ENCODE measurements around the gene DLG2.
"Not testable (repeated sequence)": the region's sequence is repeated elsewhere in the genome, so short reads cannot be mapped to it uniquely, and the experiment has no call there.

The DLG2 gene

GRCh38 chr11:85643191-85643614, 16.1 kb upstream of the DLG2 start:
- DNase-seq (ENCODE audit: low read depth in 2 of 2): no peak

GRCh38 chr11:85634747-85635146, 7.6 kb upstream of the DLG2 start:
- no peak for DNase-seq (ENCODE audit: low read depth in 2 of 2)

DNA sequence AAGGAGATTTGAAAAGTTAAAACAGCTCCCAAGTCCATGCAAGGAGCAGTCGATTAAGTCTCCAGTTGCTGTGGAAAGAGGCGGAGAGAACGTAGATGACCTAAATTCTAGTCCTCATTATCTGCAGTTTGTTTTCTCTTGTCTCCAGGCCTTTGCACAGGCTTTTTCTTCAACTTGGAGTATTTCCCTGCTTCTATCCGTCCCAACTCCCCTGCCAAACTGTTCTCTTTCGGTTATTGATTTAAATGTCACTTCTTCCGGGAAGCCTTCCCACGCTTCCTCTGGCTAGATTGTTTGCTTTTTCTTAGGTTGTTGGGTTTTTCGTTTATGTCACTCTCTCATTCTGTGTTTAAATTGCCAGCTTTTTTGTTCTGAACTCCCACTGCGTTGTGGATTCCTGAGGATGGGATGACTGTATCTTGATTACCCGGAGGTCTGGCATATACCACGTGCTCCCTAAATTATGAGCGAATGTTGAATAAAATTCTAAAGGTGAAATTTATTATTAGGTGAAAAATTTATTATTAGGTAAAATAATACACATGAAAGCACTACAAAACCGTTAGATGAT, 1.7 kb upstream of the DLG2 start:
- no peak for DNase-seq (ENCODE audit: low read depth in 2 of 2)

DNA sequence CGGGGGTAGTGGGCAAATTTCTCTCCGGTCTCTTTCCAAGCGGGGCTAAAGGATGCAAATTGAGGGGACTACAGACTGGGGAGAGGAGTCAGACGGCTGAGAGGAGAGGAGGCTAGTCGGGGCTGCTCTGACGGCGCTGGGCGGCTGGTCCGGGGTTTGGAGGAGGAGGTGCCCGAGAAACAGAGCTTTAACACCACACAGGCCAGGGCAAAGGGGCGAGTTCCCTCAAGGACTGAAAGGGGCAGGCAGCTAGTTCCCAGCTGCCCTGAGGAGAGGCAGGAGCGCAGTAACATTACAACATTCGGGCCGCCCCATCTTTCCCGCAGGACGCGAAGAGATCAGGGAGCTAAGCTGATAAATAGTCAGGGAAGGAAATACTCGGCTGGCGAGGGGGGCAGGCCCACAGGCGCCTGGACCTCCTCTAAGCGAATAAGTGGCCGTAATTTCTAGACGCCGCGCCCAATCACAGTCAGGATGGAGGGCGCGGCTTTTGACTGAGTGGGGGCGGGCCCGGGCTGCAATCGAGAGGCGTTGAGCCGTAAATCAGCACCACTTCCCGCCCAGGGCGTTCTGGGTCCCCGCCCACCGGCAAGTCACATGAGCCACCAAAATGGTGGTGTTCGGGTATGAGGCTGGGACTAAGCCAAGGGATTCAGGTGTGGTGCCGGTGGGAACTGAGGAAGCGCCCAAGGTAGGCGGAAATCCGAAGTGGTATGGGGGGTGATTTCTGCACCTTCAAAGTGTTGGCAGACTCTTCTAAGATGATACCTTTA, 1.0 kb upstream of the DLG2 start, which contains the start of gene TMEM126B:
Gene TMEM126B, plus strand, starts transcription at position 596 of the 773 bp plus-strand sequence. Its CDS starts 15 bp downstream, at position 611.
- peak; percentile 92 to 97 for DNase-seq (ENCODE audit: low read depth in 2 of 2)

- no peak for DNase-seq (ENCODE audit: low read depth in 2 of 2)
Observed at GRCh38 chr11:85626496-85626895, 648 bp downstream of the DLG2 start.

GRCh38 chr11:85620256-85620655, 6.9 kb downstream of the DLG2 start:
- no peak for DNase-seq (ENCODE audit: low read depth in 2 of 2)

GRCh38 chr11:85619499-85619898, 7.6 kb downstream of the DLG2 start:
- no peak for DNase-seq (ENCODE audit: low read depth in 2 of 2)

DNA sequence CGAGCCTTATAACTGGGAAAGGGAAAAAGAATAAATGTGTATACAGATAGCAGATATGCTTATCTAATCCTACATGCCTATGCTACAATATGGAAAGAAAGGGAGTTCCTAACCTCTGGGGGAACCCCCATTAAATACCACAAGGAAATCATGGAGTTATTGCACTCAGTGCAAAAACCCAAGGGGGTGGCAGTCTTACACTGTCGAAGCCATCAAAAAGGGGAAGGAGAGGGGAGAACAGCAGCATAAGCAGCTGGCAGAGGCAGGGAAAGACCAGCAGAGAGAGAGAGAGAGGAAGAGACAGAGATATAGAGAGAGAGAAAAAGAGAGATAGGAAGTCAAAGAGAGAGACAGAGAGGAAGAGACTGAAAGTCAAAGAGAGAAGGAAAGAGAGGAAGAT, 15.5 kb downstream of the DLG2 start:
- DNase-seq (ENCODE audit: low read depth in 2 of 2): not testable (repeated sequence)

DNA sequence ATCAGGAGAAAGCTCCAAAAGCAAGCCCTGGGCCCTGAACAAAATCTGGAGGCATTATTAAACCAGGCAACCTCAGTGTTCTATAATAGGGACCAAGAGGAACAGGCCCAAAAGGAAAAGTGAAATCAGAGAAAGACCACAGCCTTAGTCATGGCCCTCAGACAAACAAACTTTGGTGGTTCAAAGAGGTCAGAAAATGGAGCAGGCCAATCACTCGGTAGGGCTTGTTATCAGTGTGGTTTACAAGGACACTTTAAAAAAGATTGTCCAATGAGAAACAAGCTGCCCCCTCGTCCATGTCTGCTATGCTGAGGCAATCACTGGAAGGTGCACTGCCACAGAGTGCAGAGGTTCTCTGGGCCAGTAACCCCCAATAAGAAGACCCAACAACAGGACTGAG, 17.9 kb downstream of the DLG2 start:
- not testable (repeated sequence) for DNase-seq (ENCODE audit: low read depth in 2 of 2)

- DNase-seq (ENCODE audit: low read depth in 2 of 2): not testable (repeated sequence)
Observed at GRCh38 chr11:85608621-85609020, 18.5 kb downstream of the DLG2 start.

GRCh38 chr11:85606237-85606636, 20.9 kb downstream of the DLG2 start:
- DNase-seq (ENCODE audit: low read depth in 2 of 2): not testable (repeated sequence)

GRCh38 chr11:85603220-85603619, 23.9 kb downstream of the DLG2 start:
- DNase-seq (ENCODE audit: low read depth in 2 of 2): no peak

- no peak for DNase-seq (ENCODE audit: low read depth in 2 of 2)
Observed at GRCh38 chr11:85602526-85603213, 24.5 kb downstream of the DLG2 start.

DNA sequence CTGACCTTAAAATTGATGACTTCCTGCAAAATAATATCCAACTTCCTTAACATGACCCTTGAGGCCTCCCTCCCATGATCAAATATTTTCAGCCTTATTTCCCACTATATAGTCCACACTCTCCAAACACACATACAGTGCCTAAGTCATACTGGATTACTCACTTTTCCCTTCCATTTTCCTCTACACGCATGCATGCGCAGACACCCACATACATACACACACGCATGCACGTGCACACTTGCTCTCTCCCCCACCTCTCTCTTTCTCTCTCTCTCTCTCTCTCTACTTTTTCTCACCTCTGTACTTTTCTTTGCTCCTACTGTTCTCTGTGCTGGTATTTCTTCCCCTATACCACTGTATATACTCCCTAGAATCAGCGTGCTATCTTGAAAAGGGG, 28.1 kb downstream of the DLG2 start:
- DNase-seq (ENCODE audit: low read depth in 2 of 2): no peak

DNA sequence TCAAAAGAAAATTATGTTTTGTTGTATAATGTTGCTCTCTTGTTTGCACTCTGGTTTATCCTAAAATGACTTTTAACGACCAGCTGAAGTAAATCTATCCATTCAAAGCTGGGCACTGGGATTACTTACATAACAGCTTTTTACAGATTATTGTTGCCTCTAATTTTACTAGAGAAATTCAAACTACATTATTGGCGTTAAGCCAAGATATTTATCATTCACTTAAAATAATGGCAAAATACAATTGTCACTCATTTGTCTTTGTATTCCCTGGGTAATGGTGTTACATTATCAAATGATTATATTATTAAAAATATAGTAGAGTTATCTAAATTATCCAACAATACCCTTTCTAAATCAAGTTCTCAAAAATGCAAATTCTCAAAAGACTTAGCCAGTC, 30.3 kb downstream of the DLG2 start:
- no peak for DNase-seq (ENCODE audit: low read depth in 2 of 2)

- DNase-seq (ENCODE audit: low read depth in 2 of 2): no peak
Observed at GRCh38 chr11:85595285-85595884, 31.8 kb downstream of the DLG2 start.

DNA sequence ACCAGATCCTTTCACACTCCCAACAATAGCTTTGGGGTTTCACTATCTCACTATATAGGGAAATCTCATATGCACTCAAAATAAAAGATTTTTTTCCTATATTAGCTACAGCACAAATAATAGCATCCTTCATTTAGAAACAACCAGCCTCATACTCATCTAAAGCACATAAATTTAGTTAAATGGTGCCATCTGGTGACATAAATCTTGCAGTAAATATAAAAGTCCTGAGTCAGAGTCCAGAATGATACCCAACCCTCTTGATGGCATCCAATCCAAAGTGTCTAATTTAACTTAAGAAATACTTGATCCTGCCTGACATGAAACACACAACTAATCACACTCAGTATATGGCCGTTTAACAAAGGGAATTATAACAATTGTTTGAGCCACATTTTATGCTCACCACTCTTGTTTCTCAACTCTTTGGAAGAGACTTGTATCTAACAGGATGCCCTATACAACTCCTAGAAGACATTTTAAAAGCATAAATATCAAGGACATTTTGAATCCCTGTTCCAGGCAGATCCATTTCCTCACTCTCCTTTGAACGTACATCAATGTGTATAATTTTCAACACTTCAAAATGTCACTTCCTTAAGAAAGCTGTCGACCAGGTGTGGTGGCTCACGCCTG, 36.2 kb downstream of the DLG2 start:
- no peak for DNase-seq (ENCODE audit: low read depth in 2 of 2)

DNA sequence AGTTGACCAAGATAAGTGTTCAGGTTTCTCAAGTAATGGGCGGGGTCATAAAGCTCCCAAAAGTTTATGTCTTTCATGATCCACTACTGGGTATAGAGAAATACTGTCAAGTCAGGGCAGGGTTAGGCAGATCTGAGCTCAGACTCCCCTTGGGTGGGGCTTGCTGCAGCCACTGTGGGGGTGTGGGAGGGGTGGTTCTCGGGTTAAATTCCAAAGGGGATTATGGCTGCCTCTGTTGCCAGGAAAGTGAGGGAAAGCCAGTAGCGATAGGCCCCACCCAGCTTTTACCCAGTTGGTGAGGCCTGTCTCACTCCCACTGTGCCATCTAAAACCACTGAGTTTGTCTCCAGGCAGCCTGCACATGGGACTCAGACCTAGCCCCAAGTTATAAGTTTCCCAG, 37.8 kb downstream of the DLG2 start:
- DNase-seq (ENCODE audit: low read depth in 2 of 2): no peak

DNA sequence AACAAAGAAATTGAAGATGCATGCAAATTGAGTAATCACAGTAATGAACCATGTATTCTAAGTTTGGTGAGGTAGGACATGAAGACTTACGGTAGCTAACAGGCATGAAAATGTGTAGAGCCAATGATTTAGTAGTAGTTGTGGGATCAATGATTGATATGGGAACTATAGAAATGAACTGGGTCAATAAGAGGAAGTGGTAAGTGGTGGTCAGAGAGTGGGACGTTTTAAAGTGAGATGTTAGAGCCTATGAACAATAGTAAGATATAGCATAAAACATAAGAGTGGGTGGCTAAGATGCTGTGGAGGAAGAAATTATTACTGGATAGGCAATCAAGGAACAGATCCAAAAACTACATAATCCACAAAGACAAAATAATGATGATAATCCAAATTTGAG, 45.0 kb downstream of the DLG2 start:
- no peak for DNase-seq (ENCODE audit: low read depth in 2 of 2)

DNA sequence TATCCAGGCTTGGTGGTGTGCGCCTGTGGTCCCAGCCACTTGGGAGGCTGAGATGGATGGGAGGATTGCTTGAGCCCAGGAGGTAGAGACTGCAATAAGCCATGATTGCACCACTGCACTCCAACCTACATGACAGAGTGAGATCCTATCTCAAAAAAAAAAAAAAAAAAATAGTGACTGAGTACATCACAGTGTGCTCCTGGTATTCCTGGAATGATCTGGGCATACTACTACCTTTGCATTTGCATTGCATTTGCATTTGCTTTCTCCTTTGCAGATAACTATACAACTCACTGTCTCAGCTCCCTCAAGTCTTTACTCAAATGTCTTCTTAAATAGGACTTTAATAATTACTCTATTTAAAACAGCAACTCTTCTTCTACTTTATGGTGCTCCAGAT, 51.8 kb downstream of the DLG2 start:
- DNase-seq (ENCODE audit: low read depth in 2 of 2): no peak

GRCh38 chr11:85572056-85572455, 55.1 kb downstream of the DLG2 start:
- DNase-seq (ENCODE audit: low read depth in 2 of 2): no peak

- DNase-seq (ENCODE audit: low read depth in 2 of 2): no peak
Observed at GRCh38 chr11:85569525-85569924, 57.6 kb downstream of the DLG2 start.
